Measurements from ENCODE around the gene ABCD1. TPM values are rescaled to one million over a fixed set of nuclear protein-coding genes. Genes with fewer than 3 reads are reported as not detected.

Gene ABCD1
- total and polyA plus RNA-seq, 10 of the 15 experiments (the other 5 are each of a cell fraction or from before 2014, with no cell fraction given) = 0.13 to 6.5 (median 1.4) TPM

GRCh38 chrX:153767674-153768055, 43.0 kb downstream of the ABCD1 start:
- POLR2A ChIA-PET = no interaction called here
- no peaks in the 10 kb centered on the region for H3K4me1 ChIP-seq (ENCODE audit: control insufficient read depth, insufficient read depth, low read length)
- no peak overlapping the region for H3K9ac ChIP-seq (ENCODE audit: control insufficient read depth, insufficient read depth, low read length)
- H3K9me3 ChIP-seq (replicated peaks; ENCODE audit: control insufficient read depth, insufficient read depth, low read length) = no peaks in the 10 kb centered on the region; the same call in 2 of the 3 replicates
- ATAC-seq (no peak), DNase-seq (ENCODE audit: low read depth, low spot score) (no peak), FAIRE-seq (no peak)
- H3K36me3 ChIP-seq (ENCODE audit: control insufficient read depth in 2 of 2, insufficient read depth in 2 of 2, low read length in 1 of 2) = no peaks in the 10 kb centered on the region
- intact Hi-C loops (cut with micrococcal nuclease; ENCODE audit: unreplicated experiment) (no loop called here), in situ Hi-C loops (cut with MboI) (no loop called here)
- H3K79me2 ChIP-seq (ENCODE audit: control insufficient read depth, insufficient read depth, low read length) = no peaks in the 10 kb centered on the region
- no TSS peak for BruUV-seq (replicated peaks)
- 91% methylated on average over 20 of the region's 20 CpGs for WGBS (ENCODE audit: insufficient coverage, insufficient replicate concordance, low lambda C conversion rate, missing lambda C conversion rate)
- SMC1A ChIA-PET (ENCODE audit: uncharacterized antibody, unreplicated experiment) = no interaction called here
- H3K27ac ChIP-seq (ENCODE audit: control insufficient read depth, insufficient read depth) = no peak overlapping the region
- H3K4me3 ChIP-seq = no peak overlapping the region
- H3K27me3 ChIP-seq (replicated peaks in 1 of 2; ENCODE audit: control insufficient read depth in 2 of 2, insufficient read depth in 2 of 2, low read length in 1 of 2) = no peaks in the 10 kb centered on the region
- CTCF ChIA-PET = no interaction called here
- H4K20me1 ChIP-seq (ENCODE audit: control insufficient read depth, insufficient read depth) = no peaks in the 10 kb centered on the region
- H2AFZ ChIP-seq (ENCODE audit: control insufficient read depth, low read depth, low read length) = no peak overlapping the region
- TF ChIP-seq NFYA (IDR thresholded peaks at IDR 0.05; ENCODE audit: borderline replicate concordance, low read depth, low read length) (no peak), TAF1 (IDR thresholded peaks at IDR 0.05; ENCODE audit: borderline replicate concordance, low read depth, low read length) (no peak), GATAD2B (conservative IDR thresholded peaks at IDR 0.05; ENCODE audit: low read depth) (no peak), MTA2 (IDR thresholded peaks at IDR 0.05; ENCODE audit: low read depth) (no peak), TCF7 (IDR thresholded peaks at IDR 0.05; ENCODE audit: borderline replicate concordance) (no peak), SRF (IDR thresholded peaks at IDR 0.05; ENCODE audit: low read depth in 2 of 2, low read length in 2 of 2) (no peak), SMAD5 (IDR thresholded peaks at IDR 0.05; ENCODE audit: low read depth) (no peak), ASH2L (IDR thresholded peaks at IDR 0.05; ENCODE audit: borderline replicate concordance, low read depth) (no peak)
- H3K4me2 ChIP-seq (ENCODE audit: control insufficient read depth, insufficient read depth) = no peak overlapping the region
- RAD21 ChIA-PET (ENCODE audit: unreplicated experiment) = no interaction called here

- POLR2A ChIA-PET = no interaction called here
- RAD21 ChIA-PET (ENCODE audit: unreplicated experiment) = no interaction called here
- Histone ChIP-seq H3K9me3 (replicated peaks; ENCODE audit: control insufficient read depth, insufficient read depth, low read length) (no peaks in the 10 kb centered on the region; the same call in 2 of the 3 replicates), H3K27me3 (replicated peaks in 1 of 2; ENCODE audit: control insufficient read depth in 2 of 2, insufficient read depth in 2 of 2, low read length in 1 of 2) (no peaks in the 10 kb centered on the region), H3K36me3 (ENCODE audit: control insufficient read depth in 2 of 2, insufficient read depth in 2 of 2, low read length in 1 of 2) (no peaks in the 10 kb centered on the region), H3K79me2 (ENCODE audit: control insufficient read depth, insufficient read depth, low read length) (no peaks in the 10 kb centered on the region), H3K4me2 (ENCODE audit: control insufficient read depth, insufficient read depth) (no peak overlapping the region), H3K4me1 (ENCODE audit: control insufficient read depth, insufficient read depth, low read length) (no peaks in the 10 kb centered on the region), H3K9ac (ENCODE audit: control insufficient read depth, insufficient read depth, low read length) (no peak overlapping the region), H4K20me1 (ENCODE audit: control insufficient read depth, insufficient read depth) (no peaks in the 10 kb centered on the region), H2AFZ (ENCODE audit: control insufficient read depth, low read depth, low read length) (no peak overlapping the region), H3K4me3 (no peak overlapping the region), H3K27ac (ENCODE audit: control insufficient read depth, insufficient read depth) (no peak overlapping the region)
- ATAC-seq = no peak
- intact Hi-C loops (cut with micrococcal nuclease; ENCODE audit: unreplicated experiment) (no loop called here), in situ Hi-C loops (cut with MboI) (no loop called here)
- DNase-seq (ENCODE audit: low read depth, low spot score) = no peak
- 40% methylated on average over 20 of the region's 22 CpGs for WGBS (ENCODE audit: insufficient coverage, insufficient replicate concordance, low lambda C conversion rate, missing lambda C conversion rate)
- no peak for TF ChIP-seq BCL3 (IDR thresholded peaks at IDR 0.05; ENCODE audit: borderline replicate concordance, insufficient read depth, low read depth, low read length, poor library complexity, severe bottlenecking)
- peak in 1 of 3 experiments; percentile 21; a peak in 1 of 6 replicates for TF ChIP-seq CTCF (IDR thresholded peaks at IDR 0.05 in 2 of 3, conservative IDR thresholded peaks at IDR 0.05 in 1 of 3; ENCODE audit: control insufficient read depth in 2 of 3, extremely low read depth in 1 of 3, insufficient read depth in 1 of 3, low read depth in 3 of 3, low read length in 3 of 3)
- no peak for TF ChIP-seq NR2C1 (IDR thresholded peaks at IDR 0.05)
- no TSS peak for BruUV-seq (replicated peaks)
- FAIRE-seq = no peak
- CTCF ChIA-PET = no interaction called here
- SMC1A ChIA-PET (ENCODE audit: uncharacterized antibody, unreplicated experiment) = no interaction called here
Measured at GRCh38 chrX:153768311-153769157, 43.9 kb downstream of the ABCD1 start.
